Panc1 (cell line): ENCODE data around the gene POU2AF2. TPM values are rescaled to one million over a fixed set of nuclear protein-coding genes. Genes with fewer than 3 reads are reported as not detected.

ENCODE experiments used
- ATAC-seq: fragments of 200-7000 bp; cut with Tn5 transposase; 2 replicates; pipeline ENCODE4 v1.9.1; 2020; ENCODE audit warnings: mild to moderate bottlenecking, moderate library complexity
- BruUV-seq: library from RNA; stranded (reverse); fragments of 400-500 nt; replicated peaks from 2 replicates; lab custom pipeline; 2021; lab: Mats Ljungman, UMichigan
- CTCF ChIA-PET: fragments of 300-600 bp; sonication (Branson Sonifier 250); formaldehyde crosslinking; loops from one replicate; lab custom pipeline; 2022; ENCODE audit warnings: antibody characterized with exemption; lab: Charles Lee
- POLR2A ChIA-PET: fragments of 300-600 bp; sonication (Branson Sonifier 250); formaldehyde crosslinking; loops from one replicate; lab custom pipeline; 2022; ENCODE audit warnings: antibody characterized with exemption; lab: Charles Lee
- DNase-seq: peaks from one replicate; pipeline ENCODE4 v3.0.0-alpha.2; 2010; ENCODE audit warnings: low read depth, low spot score
- H3K27ac ChIP-seq: 2 replicates; pipeline ENCODE4 v1.5.1; 2011; ENCODE audit warnings: mild to moderate bottlenecking, low read length, inconsistent platforms
- H3K27me3 ChIP-seq: fragments of 200-500 bp; sonication (Bioruptor generic); 2 replicates; pipeline ENCODE4 v1.6.0; 2014; ENCODE audit warnings: low read length, inconsistent platforms; ENCODE audit not compliant: control insufficient read depth, insufficient read depth
- H3K36me3 ChIP-seq: fragments of 200-500 bp; sonication (Bioruptor generic); 2 replicates; pipeline ENCODE4 v1.5.1; 2014; ENCODE audit warnings: inconsistent platforms, mild to moderate bottlenecking, low read length, moderate library complexity; ENCODE audit not compliant: control insufficient read depth, insufficient read depth
- H3K4me1 ChIP-seq: 2 replicates; pipeline ENCODE4 v1.5.1; 2011; ENCODE audit warnings: inconsistent platforms, mild to moderate bottlenecking, low read length, moderate library complexity; ENCODE audit not compliant: control insufficient read depth, insufficient read depth
- H3K4me3 ChIP-seq, 2 experiments: 2 replicates each; pipeline ENCODE4 v1.5.1; 2011 to 2012; ENCODE audit warnings: low read depth in 2 of 2, low read length in 2 of 2, mild to moderate bottlenecking in 2 of 2, inconsistent platforms in 1 of 2, moderate library complexity in 1 of 2
- H3K9me3 ChIP-seq: fragments of 200-500 bp; sonication (Bioruptor generic); 2 replicates; pipeline ENCODE4 v1.5.1; 2014; ENCODE audit warnings: low read depth, mild to moderate bottlenecking, inconsistent platforms, low read length, moderate library complexity; ENCODE audit not compliant: control insufficient read depth, insufficient read depth
- POLR2AphosphoS5 ChIP-seq: IDR thresholded peaks from 2 replicates; pipeline ENCODE4 v1.6.1; 2012; ENCODE audit warnings: mild to moderate bottlenecking, low read depth, low read length, moderate library complexity
- SIN3A ChIP-seq: IDR thresholded peaks from 2 replicates; pipeline ENCODE4 v1.6.1; 2012; ENCODE audit warnings: low read depth, mild to moderate bottlenecking, low read length, moderate library complexity, borderline replicate concordance; ENCODE audit not compliant: insufficient read depth
- TCF7L2 ChIP-seq: IDR thresholded peaks from 2 replicates; pipeline ENCODE4 v1.6.1; 2011; ENCODE audit warnings: mild to moderate bottlenecking, low read depth, low read length, inconsistent platforms
- in situ Hi-C: cut with HindIII; loops from 2 replicates; pipeline ENCODE4 v1.10.0; 2016; ENCODE audit warnings: low sequenced_read_pairs, low pct_unique_long_range_greater_than_20kb
- intact Hi-C: fragments of 100-400 bp; cut with micrococcal nuclease; formaldehyde crosslinking; loops from one replicate; pipeline ENCODE4 v1.10.0; 2022; ENCODE audit not compliant: unreplicated experiment
- total RNA-seq: library from RNA; stranded (reverse); gene quantifications from one replicate; pipeline ENCODE4 v1.2.1, GENCODE V29; 2021; ENCODE audit not compliant: unreplicated experiment
- TF ChIP-seq, protein P1 (sequence below): fragments of 450-650 bp; IDR thresholded peaks from 2 replicates; pipeline ENCODE4 v1.5.1; 2017; ENCODE audit warnings: mild to moderate bottlenecking
- TF ChIP-seq, protein P2 (sequence below), 2 experiments: IDR thresholded peaks; 2 replicates each; pipeline ENCODE4 v1.6.1; 2011 to 2012; ENCODE audit warnings: low read depth in 2 of 2, control low read depth in 1 of 2, low read length in 1 of 2, mild to moderate bottlenecking in 1 of 2, moderate library complexity in 1 of 2; ENCODE audit not compliant: insufficient read depth in 1 of 2

The POU2AF2 gene
- total RNA-seq, 1 experiment from 2014 or later, result not detected

DNA sequence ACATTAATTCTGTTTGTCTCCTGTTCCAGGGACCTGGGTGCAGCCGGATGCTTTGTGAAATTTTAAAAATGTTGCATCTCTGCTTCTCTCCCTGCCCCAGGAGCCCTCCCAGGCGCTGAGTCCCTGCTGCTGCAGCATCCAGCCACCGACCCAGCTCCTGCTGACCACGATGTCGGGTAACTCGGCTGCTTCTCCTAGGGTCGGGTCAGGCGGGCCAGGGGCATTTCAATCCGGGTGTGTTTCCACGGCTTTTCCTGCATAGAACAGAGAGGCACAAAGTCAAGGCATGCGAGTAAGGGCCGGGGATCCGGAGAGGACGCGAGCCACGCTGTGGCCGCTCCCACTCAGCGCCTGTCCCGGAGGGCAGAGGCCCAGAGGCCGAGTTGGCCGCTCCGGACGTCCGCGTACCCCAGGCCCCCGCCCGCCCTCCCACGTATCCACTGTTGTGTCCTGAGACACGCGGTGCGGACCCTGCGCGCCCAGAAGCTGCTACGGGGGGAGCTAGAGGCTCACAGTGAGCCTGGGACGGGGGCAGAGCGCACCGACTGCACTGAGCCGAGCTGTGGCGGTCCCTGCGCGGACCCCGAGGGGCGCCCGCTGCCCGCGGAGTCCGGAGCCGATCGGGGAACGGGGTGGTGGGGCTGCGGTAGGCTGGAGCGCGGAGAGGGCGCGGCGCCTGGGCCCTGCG is 53.0 kb downstream of the POU2AF2 start, which contains the start of gene POU2AF3:
TSS of gene POU2AF3 (plus strand) at position 134 of the 688 bp plus-strand sequence. CDS start at position 170, 36 bp downstream.
- CTCF ChIA-PET, result no interaction called here

GRCh38 chr11:111299101-111300026 is 53.8 kb downstream of the POU2AF2 start:
- POLR2A ChIA-PET, result no interaction called here
- no peak overlapping the region for H3K27ac ChIP-seq
- no TSS peak for BruUV-seq
- TF ChIP-seq, protein P1, sequence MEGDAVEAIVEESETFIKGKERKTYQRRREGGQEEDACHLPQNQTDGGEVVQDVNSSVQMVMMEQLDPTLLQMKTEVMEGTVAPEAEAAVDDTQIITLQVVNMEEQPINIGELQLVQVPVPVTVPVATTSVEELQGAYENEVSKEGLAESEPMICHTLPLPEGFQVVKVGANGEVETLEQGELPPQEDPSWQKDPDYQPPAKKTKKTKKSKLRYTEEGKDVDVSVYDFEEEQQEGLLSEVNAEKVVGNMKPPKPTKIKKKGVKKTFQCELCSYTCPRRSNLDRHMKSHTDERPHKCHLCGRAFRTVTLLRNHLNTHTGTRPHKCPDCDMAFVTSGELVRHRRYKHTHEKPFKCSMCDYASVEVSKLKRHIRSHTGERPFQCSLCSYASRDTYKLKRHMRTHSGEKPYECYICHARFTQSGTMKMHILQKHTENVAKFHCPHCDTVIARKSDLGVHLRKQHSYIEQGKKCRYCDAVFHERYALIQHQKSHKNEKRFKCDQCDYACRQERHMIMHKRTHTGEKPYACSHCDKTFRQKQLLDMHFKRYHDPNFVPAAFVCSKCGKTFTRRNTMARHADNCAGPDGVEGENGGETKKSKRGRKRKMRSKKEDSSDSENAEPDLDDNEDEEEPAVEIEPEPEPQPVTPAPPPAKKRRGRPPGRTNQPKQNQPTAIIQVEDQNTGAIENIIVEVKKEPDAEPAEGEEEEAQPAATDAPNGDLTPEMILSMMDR, result peak; percentile 84
- TF ChIP-seq POLR2AphosphoS5 (no peak), SIN3A (no peak), TCF7L2 (no peak)
- TF ChIP-seq, protein P2, sequence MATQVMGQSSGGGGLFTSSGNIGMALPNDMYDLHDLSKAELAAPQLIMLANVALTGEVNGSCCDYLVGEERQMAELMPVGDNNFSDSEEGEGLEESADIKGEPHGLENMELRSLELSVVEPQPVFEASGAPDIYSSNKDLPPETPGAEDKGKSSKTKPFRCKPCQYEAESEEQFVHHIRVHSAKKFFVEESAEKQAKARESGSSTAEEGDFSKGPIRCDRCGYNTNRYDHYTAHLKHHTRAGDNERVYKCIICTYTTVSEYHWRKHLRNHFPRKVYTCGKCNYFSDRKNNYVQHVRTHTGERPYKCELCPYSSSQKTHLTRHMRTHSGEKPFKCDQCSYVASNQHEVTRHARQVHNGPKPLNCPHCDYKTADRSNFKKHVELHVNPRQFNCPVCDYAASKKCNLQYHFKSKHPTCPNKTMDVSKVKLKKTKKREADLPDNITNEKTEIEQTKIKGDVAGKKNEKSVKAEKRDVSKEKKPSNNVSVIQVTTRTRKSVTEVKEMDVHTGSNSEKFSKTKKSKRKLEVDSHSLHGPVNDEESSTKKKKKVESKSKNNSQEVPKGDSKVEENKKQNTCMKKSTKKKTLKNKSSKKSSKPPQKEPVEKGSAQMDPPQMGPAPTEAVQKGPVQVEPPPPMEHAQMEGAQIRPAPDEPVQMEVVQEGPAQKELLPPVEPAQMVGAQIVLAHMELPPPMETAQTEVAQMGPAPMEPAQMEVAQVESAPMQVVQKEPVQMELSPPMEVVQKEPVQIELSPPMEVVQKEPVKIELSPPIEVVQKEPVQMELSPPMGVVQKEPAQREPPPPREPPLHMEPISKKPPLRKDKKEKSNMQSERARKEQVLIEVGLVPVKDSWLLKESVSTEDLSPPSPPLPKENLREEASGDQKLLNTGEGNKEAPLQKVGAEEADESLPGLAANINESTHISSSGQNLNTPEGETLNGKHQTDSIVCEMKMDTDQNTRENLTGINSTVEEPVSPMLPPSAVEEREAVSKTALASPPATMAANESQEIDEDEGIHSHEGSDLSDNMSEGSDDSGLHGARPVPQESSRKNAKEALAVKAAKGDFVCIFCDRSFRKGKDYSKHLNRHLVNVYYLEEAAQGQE (IDR thresholded peaks at IDR 0.05; ENCODE audit: insufficient read depth in 1 of 2, low read depth in 2 of 2, low read length in 1 of 2), result no peak
- peak overlapping the region; percentile 31 to 45 for H3K4me3 ChIP-seq
- DNase-seq (no peak), ATAC-seq (peak; percentile 93)
- in situ Hi-C loops, result no loop called here
- intact Hi-C loops, result no loop called here
- no peaks in the 10 kb centered on the region for H3K4me1 ChIP-seq
- no peaks in the 10 kb centered on the region for H3K36me3 ChIP-seq
- CTCF ChIA-PET, result interaction anchor here (0.6 kb wide), 1 partner anchor 606 kb away, joined by 3 read pairs; no protein-coding TSS in a partner anchor
- peaks cover 15% of the 10 kb centered on the region for H3K27me3 ChIP-seq
- no peaks in the 10 kb centered on the region for H3K9me3 ChIP-seq

More for the DNA sequence above, 53.0 kb downstream of the POU2AF2 start, which contains the start of gene POU2AF3:
- Histone ChIP-seq H3K4me3 (peak within 1 kb of the TSS; percentile 31 to 45), H3K27ac (no peak within 1 kb of the TSS), H3K27me3 (peaks cover 15% of the 10 kb centered on the region), H3K36me3 (no peaks in the 10 kb centered on the region), H3K9me3 (no peaks in the 10 kb centered on the region), H3K4me1 (no peaks in the 10 kb centered on the region)
- POLR2A ChIA-PET, result no interaction called here
- TF ChIP-seq, protein P2 (IDR thresholded peaks at IDR 0.05; ENCODE audit: insufficient read depth in 1 of 2, low read depth in 2 of 2, low read length in 1 of 2), result no peak
- TF ChIP-seq, protein P1, result no peak
- TF ChIP-seq SIN3A (no peak), POLR2AphosphoS5 (no peak), TCF7L2 (no peak)
- DNase-seq (no peak), ATAC-seq (peak; percentile 18)
- in situ Hi-C loops, result no loop called here
- BruUV-seq, result no TSS peak
- intact Hi-C loops, result no loop called here
